ENCODE results near the gene MAGI3.
A peak's percentile ranks its signal among the peaks of the same experiment; 100 is the strongest.

The MAGI3 gene

GRCh38 chr1:113508364-113509164 lies 118.2 kb downstream of the MAGI3 start:
- TF ChIP-seq GATA3 (IDR thresholded peaks at IDR 0.05; ENCODE audit: low read depth, low read length) (peak; percentile 94), GATA2 (IDR thresholded peaks at IDR 0.05; ENCODE audit: low read depth, low read length) (peak; percentile 94)

DNA sequence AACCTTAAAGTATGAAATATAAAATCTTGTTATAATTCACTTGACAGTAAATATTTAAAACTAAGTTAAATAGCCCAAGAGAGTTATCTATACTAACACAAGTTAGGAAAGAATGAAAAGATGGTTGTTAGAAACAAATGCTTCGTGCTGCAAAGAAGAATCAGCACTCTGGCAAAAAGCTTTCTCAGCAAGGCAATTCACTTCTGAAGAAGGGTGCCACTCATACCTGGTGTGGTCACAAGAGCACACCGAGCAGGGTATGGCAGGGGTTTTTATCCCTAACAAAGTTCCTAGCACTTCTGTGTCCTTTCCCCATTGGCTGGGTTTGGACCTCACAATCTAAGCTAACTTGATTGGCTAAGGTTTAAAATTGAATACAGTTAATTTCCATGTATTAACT lies 121.0 kb downstream of the MAGI3 start:
- TF ChIP-seq GATA3 (IDR thresholded peaks at IDR 0.05; ENCODE audit: low read depth, low read length) (no peak), GATA2 (IDR thresholded peaks at IDR 0.05; ENCODE audit: low read depth, low read length) (no peak)

DNA sequence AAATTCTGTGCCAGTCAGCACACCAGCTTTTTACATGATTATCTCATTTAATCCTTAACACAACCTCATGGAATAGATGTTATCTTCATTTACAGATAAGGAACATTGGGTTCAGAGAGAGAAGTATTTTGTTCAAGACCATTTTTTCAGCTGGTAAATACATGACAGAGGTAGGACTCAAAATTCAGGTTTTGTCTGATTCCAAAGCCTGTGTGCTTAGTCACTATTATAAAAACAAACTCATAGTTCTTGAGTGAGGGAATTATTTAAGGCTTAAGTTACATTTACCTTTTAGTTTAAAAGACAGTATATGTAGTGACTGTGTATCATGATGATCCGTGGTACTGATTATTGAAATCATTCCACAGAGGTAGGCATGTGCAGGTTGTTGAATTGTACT lies 125.2 kb downstream of the MAGI3 start:
- TF ChIP-seq GATA3 (IDR thresholded peaks at IDR 0.05; ENCODE audit: low read depth, low read length): no peak
- no peak for TF ChIP-seq GATA2 (IDR thresholded peaks at IDR 0.05; ENCODE audit: low read depth, low read length)

- TF ChIP-seq GATA2 (IDR thresholded peaks at IDR 0.05; ENCODE audit: low read depth, low read length) (no peak), GATA3 (IDR thresholded peaks at IDR 0.05; ENCODE audit: low read depth, low read length) (no peak)
Observed at GRCh38 chr1:113517346-113517745, 127.0 kb downstream of the MAGI3 start.

DNA sequence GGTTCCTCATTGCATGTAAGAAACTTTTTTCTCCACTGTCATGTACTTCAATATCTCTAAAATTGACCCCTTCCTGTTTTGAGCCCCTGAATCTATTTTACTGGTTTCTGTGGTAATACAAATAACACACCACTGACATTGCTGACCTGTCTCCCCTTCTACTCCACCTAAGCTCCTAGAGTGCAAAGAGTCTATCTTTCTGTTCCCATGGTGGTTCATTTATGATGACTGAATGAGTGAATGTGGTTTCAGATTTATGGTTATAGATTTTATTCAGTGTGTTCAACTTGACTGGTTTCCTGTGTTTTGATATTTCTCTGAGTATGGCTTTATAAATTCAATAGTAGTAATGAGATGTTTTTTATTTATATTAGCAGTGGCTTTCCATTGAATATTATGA lies 127.7 kb downstream of the MAGI3 start:
- no peak for TF ChIP-seq GATA3 (IDR thresholded peaks at IDR 0.05; ENCODE audit: low read depth, low read length)

DNA sequence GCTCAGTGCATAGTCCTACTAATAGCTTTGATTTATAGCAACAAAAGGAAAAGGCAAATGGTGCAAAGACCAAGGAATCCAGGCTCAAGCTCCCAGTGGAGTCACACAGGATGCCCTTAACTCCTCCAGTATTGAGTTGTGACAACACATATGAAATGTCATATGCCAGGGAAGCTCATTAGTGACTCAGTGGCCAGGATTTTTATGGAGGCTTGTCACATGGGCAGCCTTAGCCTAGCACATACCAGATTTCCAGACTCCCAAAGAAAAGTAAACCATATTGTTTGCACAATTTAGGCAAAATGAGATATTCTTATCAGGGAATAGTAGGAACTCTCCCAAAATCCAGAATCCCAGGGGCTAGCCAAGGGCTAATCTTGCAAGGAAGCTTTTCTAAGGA lies 129.2 kb downstream of the MAGI3 start:
- TF ChIP-seq GATA2 (IDR thresholded peaks at IDR 0.05; ENCODE audit: low read depth, low read length): no peak
- no peak for TF ChIP-seq GATA3 (IDR thresholded peaks at IDR 0.05; ENCODE audit: low read depth, low read length)

DNA sequence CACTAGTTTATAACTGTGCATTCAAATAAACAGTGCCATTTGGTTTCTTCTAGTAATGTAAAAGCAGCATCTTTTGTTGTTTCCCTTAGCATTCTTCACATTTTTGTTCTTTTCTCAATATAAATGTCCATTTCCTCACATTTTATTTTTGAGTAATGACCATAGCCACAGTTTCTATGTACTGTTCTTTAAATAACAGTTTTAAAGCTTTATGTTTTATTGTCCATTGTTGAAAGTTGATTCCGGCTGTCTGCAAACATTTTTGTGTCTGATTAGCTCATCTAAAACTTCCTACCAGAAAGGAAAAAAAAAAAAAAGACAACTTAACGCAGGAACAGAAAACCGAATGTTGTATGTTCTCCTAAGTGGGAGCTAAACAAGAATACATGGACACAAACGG lies 139.7 kb downstream of the MAGI3 start:
- TF ChIP-seq GATA2 (IDR thresholded peaks at IDR 0.05; ENCODE audit: low read depth, low read length) (no peak), GATA3 (IDR thresholded peaks at IDR 0.05; ENCODE audit: low read depth, low read length) (no peak)

GRCh38 chr1:113531321-113531720 lies 141.0 kb downstream of the MAGI3 start:
- TF ChIP-seq GATA2 (IDR thresholded peaks at IDR 0.05; ENCODE audit: low read depth, low read length) (no peak), GATA3 (IDR thresholded peaks at IDR 0.05; ENCODE audit: low read depth, low read length) (no peak)

DNA sequence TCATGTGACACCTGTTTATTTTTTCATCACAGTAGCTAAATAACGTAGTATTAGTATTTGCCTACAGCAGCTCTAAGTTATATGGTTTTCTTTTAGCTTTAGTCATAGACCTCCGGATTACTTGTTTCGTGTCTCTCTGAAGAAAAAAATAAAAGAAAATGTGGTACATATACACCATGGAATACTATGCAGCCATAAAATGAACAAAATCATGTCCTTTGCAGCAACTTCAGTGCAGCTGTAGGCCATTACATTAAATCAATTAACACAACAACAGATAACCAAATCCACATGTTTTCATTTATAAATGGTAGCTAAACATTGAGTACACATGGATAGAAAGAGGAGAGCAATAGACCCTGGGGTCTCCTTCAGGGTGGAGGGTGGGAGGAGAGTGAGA lies 142.7 kb downstream of the MAGI3 start:
- TF ChIP-seq GATA3 (IDR thresholded peaks at IDR 0.05; ENCODE audit: low read depth, low read length) (no peak), GATA2 (IDR thresholded peaks at IDR 0.05; ENCODE audit: low read depth, low read length) (no peak)

DNA sequence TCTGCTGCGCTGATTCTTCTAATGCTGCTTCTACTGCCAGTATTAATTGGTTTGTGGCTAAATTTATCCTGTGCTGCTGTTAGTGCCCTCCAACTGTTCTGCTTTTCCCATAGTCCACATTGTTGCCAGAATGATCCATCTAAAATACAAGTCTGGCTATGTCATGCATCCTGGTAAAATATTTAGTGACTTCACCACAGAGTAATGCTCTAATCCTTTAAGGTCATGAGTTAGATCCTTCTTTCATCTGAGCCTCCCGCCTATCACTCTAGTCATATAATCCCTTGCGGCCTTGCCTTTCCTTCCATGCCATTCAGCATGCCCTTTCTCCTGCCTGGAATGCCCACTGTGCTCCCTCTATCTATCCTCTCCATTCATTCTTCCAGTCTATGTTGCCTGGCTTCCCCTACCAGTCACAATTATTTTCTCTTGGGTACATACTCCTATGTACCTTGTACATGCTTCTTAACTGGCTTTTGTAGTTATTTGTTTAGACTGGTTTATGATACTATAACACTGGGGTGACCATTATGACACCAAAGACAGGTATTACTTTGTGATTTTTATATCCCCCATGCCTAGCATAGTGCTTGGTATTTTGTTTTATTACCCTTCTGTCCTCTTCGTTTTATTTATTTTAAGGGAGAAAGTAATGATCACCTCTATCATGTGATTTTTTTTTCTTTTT lies 144.0 kb downstream of the MAGI3 start:
- no peak for TF ChIP-seq GATA3 (IDR thresholded peaks at IDR 0.05; ENCODE audit: low read depth, low read length)
- TF ChIP-seq GATA2 (IDR thresholded peaks at IDR 0.05; ENCODE audit: low read depth, low read length): no peak

DNA sequence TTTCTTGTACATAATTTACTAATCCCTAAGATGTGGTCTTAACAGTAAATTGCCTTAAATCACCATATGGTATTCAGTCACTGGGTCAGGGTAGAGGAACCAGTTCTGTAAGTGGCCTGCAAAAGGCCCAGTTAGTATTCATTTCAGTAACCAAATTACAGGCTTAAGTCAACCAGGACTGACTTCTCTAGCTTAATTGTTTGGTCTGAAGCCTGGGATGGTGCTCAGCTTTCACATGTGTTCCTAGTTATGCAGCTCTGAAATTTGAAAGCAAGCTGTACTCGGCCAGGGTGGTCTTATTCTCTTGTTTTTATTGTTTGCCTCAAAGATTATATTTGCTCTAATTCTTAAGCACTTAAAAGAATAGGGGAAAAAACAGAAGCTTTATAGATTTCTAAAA lies 144.6 kb downstream of the MAGI3 start:
- TF ChIP-seq GATA2 (IDR thresholded peaks at IDR 0.05; ENCODE audit: low read depth, low read length): no peak
- no peak for TF ChIP-seq GATA3 (IDR thresholded peaks at IDR 0.05; ENCODE audit: low read depth, low read length)

GRCh38 chr1:113536182-113536780 lies 146.0 kb downstream of the MAGI3 start:
- TF ChIP-seq GATA3 (IDR thresholded peaks at IDR 0.05; ENCODE audit: low read depth, low read length) (no peak), GATA2 (IDR thresholded peaks at IDR 0.05; ENCODE audit: low read depth, low read length) (no peak)

GRCh38 chr1:113538225-113538624 lies 147.9 kb downstream of the MAGI3 start:
- no peak for TF ChIP-seq GATA3 (IDR thresholded peaks at IDR 0.05; ENCODE audit: low read depth, low read length)
- TF ChIP-seq GATA2 (IDR thresholded peaks at IDR 0.05; ENCODE audit: low read depth, low read length): no peak

- TF ChIP-seq GATA3 (IDR thresholded peaks at IDR 0.05; ENCODE audit: low read depth, low read length) (no peak), GATA2 (IDR thresholded peaks at IDR 0.05; ENCODE audit: low read depth, low read length) (no peak)
Observed at GRCh38 chr1:113540335-113540734, 150.0 kb downstream of the MAGI3 start.

- TF ChIP-seq GATA2 (IDR thresholded peaks at IDR 0.05; ENCODE audit: low read depth, low read length) (no peak), GATA3 (IDR thresholded peaks at IDR 0.05; ENCODE audit: low read depth, low read length) (no peak)
Observed at GRCh38 chr1:113541106-113541505, 150.8 kb downstream of the MAGI3 start.
